Measurements from ENCODE around the gene PFDN6. TPM values are rescaled to one million over a fixed set of nuclear protein-coding genes. Genes with fewer than 3 reads are reported as not detected.

The PFDN6 gene
- polyA plus RNA-seq, 3 donors: 26.0 to 36.2 (median 28.4) TPM

- H3K79me2 ChIP-seq (ENCODE audit: insufficient read depth, low read length): peaks cover 66% of the 10 kb centered on the region
- no peak overlapping the region for H3K9ac ChIP-seq (ENCODE audit: insufficient read depth, low read length, poor library complexity, severe bottlenecking)
- H3K4me3 Mint-ChIP-seq: no peak overlapping the region
- no peaks in the 10 kb centered on the region for H3K9me3 ChIP-seq (replicated peaks in 1 of 2; ENCODE audit: control insufficient read depth in 1 of 2, insufficient read depth in 1 of 2, low read length in 2 of 2)
- peak overlapping the region in 3 of 7 donors; percentile 35 to 65 (median 39) for H3K27ac Mint-ChIP-seq
- H3K4me3 ChIP-seq (replicated peaks in 1 of 3; ENCODE audit: low read depth in 2 of 3, low read length in 3 of 3): no peak overlapping the region
- peaks cover 44% of the 10 kb centered on the region for H3K4me1 Mint-ChIP-seq
- H3K4me1 ChIP-seq (ENCODE audit: control insufficient read depth in 1 of 2, insufficient read depth in 2 of 2, low read length in 2 of 2): peaks cover 30 to 33% of the 10 kb centered on the region in 2 donors
- H3K4me2 ChIP-seq (replicated peaks; ENCODE audit: extremely low read depth, low read length, poor library complexity, severe bottlenecking): no peak overlapping the region
- H3K9me3 Mint-ChIP-seq: peaks cover 0 to 2% (median 0%) of the 10 kb centered on the region in 7 donors
- H3K36me3 ChIP-seq (replicated peaks in 1 of 2; ENCODE audit: control insufficient read depth in 1 of 2, insufficient read depth in 2 of 2, low read length in 2 of 2): peaks cover 55 to 63% of the 10 kb centered on the region in 2 donors
- H3K27me3 Mint-ChIP-seq (ENCODE audit: low read depth in 3 of 3): peaks cover 0 to 2% (median 0%) of the 10 kb centered on the region in 3 donors
- TF ChIP-seq, protein P1, sequence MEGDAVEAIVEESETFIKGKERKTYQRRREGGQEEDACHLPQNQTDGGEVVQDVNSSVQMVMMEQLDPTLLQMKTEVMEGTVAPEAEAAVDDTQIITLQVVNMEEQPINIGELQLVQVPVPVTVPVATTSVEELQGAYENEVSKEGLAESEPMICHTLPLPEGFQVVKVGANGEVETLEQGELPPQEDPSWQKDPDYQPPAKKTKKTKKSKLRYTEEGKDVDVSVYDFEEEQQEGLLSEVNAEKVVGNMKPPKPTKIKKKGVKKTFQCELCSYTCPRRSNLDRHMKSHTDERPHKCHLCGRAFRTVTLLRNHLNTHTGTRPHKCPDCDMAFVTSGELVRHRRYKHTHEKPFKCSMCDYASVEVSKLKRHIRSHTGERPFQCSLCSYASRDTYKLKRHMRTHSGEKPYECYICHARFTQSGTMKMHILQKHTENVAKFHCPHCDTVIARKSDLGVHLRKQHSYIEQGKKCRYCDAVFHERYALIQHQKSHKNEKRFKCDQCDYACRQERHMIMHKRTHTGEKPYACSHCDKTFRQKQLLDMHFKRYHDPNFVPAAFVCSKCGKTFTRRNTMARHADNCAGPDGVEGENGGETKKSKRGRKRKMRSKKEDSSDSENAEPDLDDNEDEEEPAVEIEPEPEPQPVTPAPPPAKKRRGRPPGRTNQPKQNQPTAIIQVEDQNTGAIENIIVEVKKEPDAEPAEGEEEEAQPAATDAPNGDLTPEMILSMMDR (IDR thresholded peaks at IDR 0.05): no peak
- H3K27ac ChIP-seq (ENCODE audit: low read depth in 1 of 2, low read length in 2 of 2): no peak overlapping the region
- peaks cover 54 to 58% of the 10 kb centered on the region in 2 donors for H3K36me3 Mint-ChIP-seq
- no peak for DNase-seq
- no peak overlapping the region for H2AFZ ChIP-seq (ENCODE audit: insufficient read depth, low read depth, low read length, poor library complexity, severe bottlenecking)
- peaks cover 72% of the 10 kb centered on the region for H4K20me1 ChIP-seq (ENCODE audit: insufficient read depth, low read length)
- intact Hi-C loops (cut with micrococcal nuclease): loop anchor here in 1 of 2 donors (10.0 kb wide), 1 partner anchor 102 kb away; the partner anchor contains the start of gene KIFC1
- 90% methylated on average over 2 of the region's 16 CpGs for WGBS (ENCODE audit: insufficient coverage)
- H3K27me3 ChIP-seq (ENCODE audit: control insufficient read depth in 2 of 2, insufficient read depth in 2 of 2, low read length in 2 of 2): no peaks in the 10 kb centered on the region
Measured at GRCh38 chr6:33292996-33293682, 3.7 kb downstream of the PFDN6 start.

GRCh38 chr6:33294086-33294823 lies 4.9 kb downstream of the PFDN6 start:
- Histone ChIP-seq H3K79me2 (ENCODE audit: insufficient read depth, low read length) (peaks cover 63% of the 10 kb centered on the region), H3K4me2 (replicated peaks; ENCODE audit: extremely low read depth, low read length, poor library complexity, severe bottlenecking) (no peak overlapping the region), H3K27ac (ENCODE audit: low read depth in 1 of 2, low read length in 2 of 2) (no peak overlapping the region), H3K9me3 (replicated peaks in 1 of 2; ENCODE audit: control insufficient read depth in 1 of 2, insufficient read depth in 1 of 2, low read length in 2 of 2) (no peaks in the 10 kb centered on the region), H3K36me3 (replicated peaks in 1 of 2; ENCODE audit: control insufficient read depth in 1 of 2, insufficient read depth in 2 of 2, low read length in 2 of 2) (peaks cover 55 to 63% of the 10 kb centered on the region in 2 donors), H3K4me3 (replicated peaks in 1 of 3; ENCODE audit: low read depth in 2 of 3, low read length in 3 of 3) (no peak overlapping the region), H4K20me1 (ENCODE audit: insufficient read depth, low read length) (peaks cover 72% of the 10 kb centered on the region), H3K9ac (ENCODE audit: insufficient read depth, low read length, poor library complexity, severe bottlenecking) (no peak overlapping the region), H3K4me1 (ENCODE audit: control insufficient read depth in 1 of 2, insufficient read depth in 2 of 2, low read length in 2 of 2) (peaks cover 24 to 27% of the 10 kb centered on the region in 2 donors), H3K27me3 (ENCODE audit: control insufficient read depth in 2 of 2, insufficient read depth in 2 of 2, low read length in 2 of 2) (no peaks in the 10 kb centered on the region), H2AFZ (ENCODE audit: insufficient read depth, low read depth, low read length, poor library complexity, severe bottlenecking) (no peak overlapping the region)
- Mint-ChIP-seq H3K36me3 (peaks cover 54 to 58% of the 10 kb centered on the region in 2 donors), H3K27ac (peak overlapping the region in 3 of 7 donors; percentile 69 to 81 (median 74)), H3K27me3 (ENCODE audit: low read depth in 3 of 3) (peaks cover 0 to 3% (median 0%) of the 10 kb centered on the region in 3 donors), H3K9me3 (peaks cover 0 to 3% (median 0%) of the 10 kb centered on the region in 7 donors), H3K4me3 (no peak overlapping the region), H3K4me1 (peaks cover 37% of the 10 kb centered on the region)
- 96% methylated on average over 9 of the region's 10 CpGs for WGBS (ENCODE audit: insufficient coverage)
- no peak for DNase-seq
- intact Hi-C loops (cut with micrococcal nuclease): loop anchor here in 1 of 2 donors (10.0 kb wide), 1 partner anchor 101 kb away; the partner anchor contains the start of gene KIFC1
- TF ChIP-seq, protein P1 (IDR thresholded peaks at IDR 0.05): no peak
